ENCODE results near the gene NT5DC4.

Gene NT5DC4

GRCh38 chr2:112683550-112684414 lies 37.0 kb upstream of the NT5DC4 start:
- DNase-seq (ENCODE audit: low read depth), result no peak
- no peak overlapping the region for H3K4me3 ChIP-seq (ENCODE audit: low read length)
- TF ChIP-seq CTCF (IDR thresholded peaks at IDR 0.05; ENCODE audit: insufficient read depth, low read depth, low read length, missing control alignments), result no peak

GRCh38 chr2:112684415-112684775 lies 36.4 kb upstream of the NT5DC4 start:
- no peak overlapping the region for H3K4me3 ChIP-seq (ENCODE audit: low read length)
- TF ChIP-seq CTCF (IDR thresholded peaks at IDR 0.05; ENCODE audit: insufficient read depth, low read depth, low read length, missing control alignments), result no peak
- no peak for DNase-seq (ENCODE audit: low read depth)

- H3K4me3 ChIP-seq (ENCODE audit: low read length), result no peak overlapping the region
- peak; percentile 29 for TF ChIP-seq CTCF (IDR thresholded peaks at IDR 0.05; ENCODE audit: insufficient read depth, low read depth, low read length, missing control alignments)
- no peak for DNase-seq (ENCODE audit: low read depth)
These were observed 35.4 kb upstream of the NT5DC4 start for GRCh38 chr2:112685271-112685884.

DNA sequence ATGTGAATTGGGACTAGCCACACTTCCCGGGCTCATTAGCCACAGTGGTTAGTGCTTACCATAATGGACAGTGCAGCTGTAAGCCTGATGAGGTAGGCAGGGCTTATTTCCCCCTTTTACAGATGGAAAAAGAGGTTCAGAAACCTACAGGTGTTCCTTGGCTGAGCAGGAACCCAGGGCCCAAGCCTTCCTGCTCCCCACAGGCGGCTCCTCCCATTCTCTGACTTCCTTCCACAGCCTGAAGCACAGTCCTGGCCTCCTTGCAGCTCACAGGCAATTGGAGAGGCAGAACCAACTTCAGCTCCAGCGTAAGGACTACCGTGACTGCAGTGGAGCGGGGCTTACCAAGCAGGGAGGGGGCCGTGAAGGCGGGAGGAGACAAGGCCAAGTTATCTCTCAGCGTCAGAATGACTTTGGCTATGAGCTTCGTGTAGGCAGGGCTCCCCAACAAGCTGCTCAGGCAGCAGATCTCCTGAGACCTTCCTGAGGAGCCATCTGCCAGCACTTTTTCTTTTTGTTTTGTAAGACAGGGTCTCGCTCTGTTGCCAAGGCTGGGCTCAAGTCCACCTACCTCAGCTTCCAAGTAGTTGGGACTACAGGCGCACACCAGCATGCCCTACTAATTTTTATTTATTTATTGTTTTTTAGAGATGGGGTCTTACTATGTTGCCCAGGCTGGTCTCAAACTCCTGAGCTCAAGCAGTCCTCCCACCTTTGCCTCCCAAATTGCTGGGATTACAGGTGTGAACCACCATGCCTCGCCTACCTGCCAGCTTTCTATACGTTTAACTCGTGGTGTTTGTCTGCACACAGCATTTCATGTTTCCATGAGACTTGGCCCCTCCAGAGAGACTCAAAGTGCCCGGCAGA lies 34.2 kb upstream of the NT5DC4 start:
- H3K4me3 ChIP-seq (ENCODE audit: low read length), result no peak overlapping the region
- no peak for TF ChIP-seq CTCF (IDR thresholded peaks at IDR 0.05; ENCODE audit: insufficient read depth, low read depth, low read length, missing control alignments)
- DNase-seq (ENCODE audit: low read depth), result no peak

- no peak for DNase-seq (ENCODE audit: low read depth)
- H3K4me3 ChIP-seq (ENCODE audit: low read length), result no peak overlapping the region
- no peak for TF ChIP-seq CTCF (IDR thresholded peaks at IDR 0.05; ENCODE audit: insufficient read depth, low read depth, low read length, missing control alignments)
These were observed 33.3 kb upstream of the NT5DC4 start for GRCh38 chr2:112687522-112687921.

DNA sequence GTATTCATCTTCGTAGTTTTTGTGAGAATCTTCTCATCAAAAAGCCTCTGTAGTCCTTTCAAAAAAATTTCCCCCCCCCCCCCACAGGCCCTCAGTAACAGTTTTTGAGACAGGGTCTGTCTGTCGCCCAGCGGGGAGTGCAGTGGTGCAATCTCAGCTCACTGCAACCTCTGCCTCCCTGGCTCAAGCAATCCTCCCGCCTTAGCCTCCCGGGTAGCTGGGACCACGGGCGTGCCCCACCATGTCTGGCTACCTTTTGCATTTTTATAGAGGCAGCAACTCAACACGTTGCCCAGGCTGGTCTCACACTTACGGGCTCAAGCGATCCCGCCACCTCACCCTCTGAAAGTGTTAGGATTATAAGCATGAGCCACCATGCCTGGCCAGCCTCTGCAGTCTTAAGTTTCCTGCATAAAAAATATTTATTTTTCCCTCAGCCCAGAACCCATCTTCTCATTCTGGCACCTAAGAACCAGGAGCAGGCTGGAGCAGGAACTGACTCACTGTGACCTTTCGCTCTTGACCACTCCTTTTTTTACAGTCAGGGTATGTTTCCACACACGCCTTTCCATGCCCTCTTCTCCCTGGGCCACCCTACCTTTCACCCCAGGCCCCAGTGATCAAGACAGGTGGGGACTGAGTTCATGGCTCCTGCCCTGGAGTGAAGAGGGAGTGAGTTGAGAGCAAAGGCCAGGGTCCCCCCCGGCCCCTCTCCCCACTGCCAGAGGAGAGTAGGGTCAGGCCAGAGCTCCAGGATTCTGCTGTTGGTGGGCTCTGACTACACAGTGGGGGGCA lies 32.5 kb upstream of the NT5DC4 start:
- H3K4me3 ChIP-seq (ENCODE audit: low read length), result no peak overlapping the region
- DNase-seq (ENCODE audit: low read depth), result no peak
- no peak for TF ChIP-seq CTCF (IDR thresholded peaks at IDR 0.05; ENCODE audit: insufficient read depth, low read depth, low read length, missing control alignments)
